Ascending aorta (tissue), 2 donors: ENCODE results near the gene BRF1. TPM values are rescaled to one million over a fixed set of nuclear protein-coding genes. Genes with fewer than 3 reads are reported as not detected.

Experiments used
- DNase-seq, 2 donors: peaks; one replicate each; pipeline ENCODE4 v3.0.0-alpha.2; 2019; ENCODE audit warnings: low spot score in 2 of 2
- H3K27ac ChIP-seq, 2 donors: fragments of 200-600 bp; sonication (generic); one replicate each; pipeline ENCODE4 v1.5.1; 2016 to 2017; ENCODE audit warnings: mild to moderate bottlenecking in 1 of 2
- H3K27me3 ChIP-seq: fragments of 200-600 bp; sonication (generic); one replicate; pipeline ENCODE4 v1.5.1; 2017
- H3K36me3 ChIP-seq, 2 donors: fragments of 200-600 bp; sonication (generic); one replicate each; pipeline ENCODE4 v1.5.1; 2016
- H3K4me1 ChIP-seq, 2 donors: fragments of 200-600 bp; sonication (generic); one replicate each; pipeline ENCODE4 v1.5.1; 2016 to 2017; ENCODE audit warnings: mild to moderate bottlenecking in 1 of 2
- H3K4me3 ChIP-seq, 2 donors: fragments of 200-600 bp; sonication (generic); one replicate each; pipeline ENCODE4 v1.5.1; 2016 to 2017; ENCODE audit warnings: mild to moderate bottlenecking in 1 of 2
- H3K9me3 ChIP-seq, 2 donors: fragments of 200-600 bp; sonication (generic); one replicate each; pipeline ENCODE4 v1.5.1; 2016
- intact Hi-C: fragments of 100-400 bp; cut with DNase I; formaldehyde crosslinking; loops from one replicate; pipeline ENCODE4 v1.15.1; 2023
- total RNA-seq: library from RNA; depleted of rRNA; stranded (reverse); fragments of >200 nt; gene quantifications from one replicate; pipeline ENCODE4 v1.1.0, GENCODE V29; 2016
- TF ChIP-seq, protein P1 (sequence below), 3 experiments: fragments of 200-600 bp in 2 of 3; fragments of 450-650 bp in 1 of 3; sonication (generic) in 2 of 3; IDR thresholded peaks; one replicate each; pipeline ENCODE4 v1.5.1; 2016 to 2019; ENCODE audit warnings: antibody characterized with exemption in 3 of 3, mild to moderate bottlenecking in 1 of 3, moderate library complexity in 1 of 3

Gene BRF1
- total RNA-seq, 1 donor from 2014 or later: 60.9 TPM

DNA sequence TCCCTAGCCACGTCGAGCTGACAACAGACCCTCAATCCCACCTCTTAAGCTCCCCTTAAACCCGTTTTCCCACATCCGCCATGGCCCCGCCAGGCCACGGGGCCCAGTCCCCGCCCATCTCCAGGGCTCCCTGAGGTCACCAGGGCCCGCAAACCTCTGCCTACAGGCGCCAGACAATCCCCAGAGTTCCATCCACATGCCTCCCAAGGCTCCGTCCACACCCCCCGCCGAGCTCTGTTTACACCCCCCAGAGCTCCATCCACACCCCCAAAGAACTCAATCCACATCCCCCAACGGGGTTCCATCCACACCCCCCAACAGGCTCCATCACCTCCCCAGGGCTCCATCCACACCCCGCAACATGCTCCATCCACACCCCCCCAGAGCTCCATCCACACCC lies 141.5 kb downstream of the BRF1 start:
- H3K36me3 ChIP-seq: no peaks in the 10 kb centered on the region
- no peak overlapping the region for H3K4me3 ChIP-seq
- H3K27me3 ChIP-seq: no peaks in the 10 kb centered on the region
- intact Hi-C loops: no loop called here
- no peak overlapping the region for H3K27ac ChIP-seq
- H3K4me1 ChIP-seq: no peaks in the 10 kb centered on the region
- H3K9me3 ChIP-seq: no peaks in the 10 kb centered on the region
- no peak for DNase-seq
- TF ChIP-seq, protein P1, sequence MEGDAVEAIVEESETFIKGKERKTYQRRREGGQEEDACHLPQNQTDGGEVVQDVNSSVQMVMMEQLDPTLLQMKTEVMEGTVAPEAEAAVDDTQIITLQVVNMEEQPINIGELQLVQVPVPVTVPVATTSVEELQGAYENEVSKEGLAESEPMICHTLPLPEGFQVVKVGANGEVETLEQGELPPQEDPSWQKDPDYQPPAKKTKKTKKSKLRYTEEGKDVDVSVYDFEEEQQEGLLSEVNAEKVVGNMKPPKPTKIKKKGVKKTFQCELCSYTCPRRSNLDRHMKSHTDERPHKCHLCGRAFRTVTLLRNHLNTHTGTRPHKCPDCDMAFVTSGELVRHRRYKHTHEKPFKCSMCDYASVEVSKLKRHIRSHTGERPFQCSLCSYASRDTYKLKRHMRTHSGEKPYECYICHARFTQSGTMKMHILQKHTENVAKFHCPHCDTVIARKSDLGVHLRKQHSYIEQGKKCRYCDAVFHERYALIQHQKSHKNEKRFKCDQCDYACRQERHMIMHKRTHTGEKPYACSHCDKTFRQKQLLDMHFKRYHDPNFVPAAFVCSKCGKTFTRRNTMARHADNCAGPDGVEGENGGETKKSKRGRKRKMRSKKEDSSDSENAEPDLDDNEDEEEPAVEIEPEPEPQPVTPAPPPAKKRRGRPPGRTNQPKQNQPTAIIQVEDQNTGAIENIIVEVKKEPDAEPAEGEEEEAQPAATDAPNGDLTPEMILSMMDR (IDR thresholded peaks at IDR 0.05): no peak

Other genes starting within 250 kb of the BRF1 start
- not detected for gene GPR132, start 235.6 kb downstream of the BRF1 start, total RNA-seq
- gene JAG2, start 132.2 kb downstream of the BRF1 start, total RNA-seq: 35.5 TPM
- 1.5 TPM for gene NUDT14, start 119.7 kb downstream of the BRF1 start, total RNA-seq
- gene BTBD6, start 52.5 kb downstream of the BRF1 start, total RNA-seq: 80.1 TPM
- gene PACS2, start 13.7 kb upstream of the BRF1 start, total RNA-seq: 153 TPM
- not detected for gene TEX22, start 97.5 kb upstream of the BRF1 start, total RNA-seq
- 118 TPM for gene MTA1, start 118.8 kb upstream of the BRF1 start, total RNA-seq
- 665 TPM for gene CRIP2, start 173.8 kb upstream of the BRF1 start, total RNA-seq
- gene CRIP1, start 185.9 kb upstream of the BRF1 start, total RNA-seq: 106 TPM
- 12.7 TPM for gene TEDC1, start 190.2 kb upstream of the BRF1 start, total RNA-seq
- 34.6 TPM for gene TMEM121, start 225.6 kb upstream of the BRF1 start, total RNA-seq